Rectal smooth muscle tissue (tissue), 1 donor: Measurements from ENCODE around the gene NINJ1.
"Not testable (repeated sequence)": the region's sequence is repeated elsewhere in the genome, so short reads cannot be mapped to it uniquely, and the experiment has no call there.

Experiments used
- H3K27ac ChIP-seq: one replicate; pipeline ENCODE4 v1.7.0; 2013; ENCODE audit warnings: low read depth, low read length, inconsistent platforms
- H3K27me3 ChIP-seq: one replicate; pipeline ENCODE4 v1.7.0; 2013; ENCODE audit warnings: low read length; ENCODE audit not compliant: control insufficient read depth, insufficient read depth
- H3K36me3 ChIP-seq: one replicate; pipeline ENCODE4 v1.7.0; 2013; ENCODE audit warnings: low read length; ENCODE audit not compliant: control insufficient read depth, insufficient read depth
- H3K4me1 ChIP-seq: one replicate; pipeline ENCODE4 v1.7.0; 2013; ENCODE audit warnings: low read length; ENCODE audit not compliant: control insufficient read depth, insufficient read depth
- H3K4me3 ChIP-seq: one replicate; pipeline ENCODE4 v1.7.0; 2013; ENCODE audit warnings: low read length
- H3K9ac ChIP-seq: one replicate; pipeline ENCODE4 v1.7.0; 2013; ENCODE audit warnings: low read length

The NINJ1 gene

DNA sequence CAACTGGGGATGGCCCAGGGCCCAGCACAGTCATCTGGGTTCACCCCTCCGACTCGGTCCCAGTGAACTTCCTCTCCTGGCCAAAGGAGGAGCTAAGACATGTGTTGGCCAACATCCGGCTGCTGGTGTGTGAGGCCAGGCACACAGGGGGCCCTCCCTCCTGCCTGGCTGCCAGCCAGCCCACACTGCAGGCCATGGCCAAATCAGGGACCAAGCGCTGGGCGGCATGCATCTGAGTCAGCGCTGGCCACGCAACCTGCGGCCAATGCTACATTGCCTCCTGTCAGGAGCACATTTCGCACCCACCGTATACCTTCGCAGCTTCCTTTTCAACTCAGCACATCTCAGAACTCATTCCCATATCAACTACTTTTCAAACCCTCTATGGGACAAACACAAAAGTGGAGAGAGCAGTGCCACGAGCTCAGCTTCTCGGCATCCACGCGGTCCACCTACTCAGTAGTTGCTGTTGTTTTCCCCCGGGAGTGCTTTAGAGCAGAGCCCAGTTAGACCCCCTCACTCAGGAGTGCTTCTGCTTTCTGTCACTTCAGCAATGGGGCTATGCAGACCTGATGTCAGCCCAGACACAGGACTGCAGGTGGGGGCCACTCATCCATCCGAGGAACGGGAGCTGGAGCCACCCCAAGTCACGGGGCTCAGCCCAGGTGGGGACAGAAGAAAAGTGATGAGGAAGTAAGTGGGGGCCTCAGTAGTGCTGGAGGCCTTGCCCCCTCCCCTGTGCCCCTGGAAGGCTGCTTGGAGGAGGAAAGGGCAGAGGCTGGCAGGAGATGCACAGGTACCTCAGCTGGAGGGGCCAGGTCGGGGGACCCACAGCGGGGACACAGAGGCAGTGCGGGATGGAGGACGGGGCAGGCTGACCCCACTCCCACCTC lies 13.9 kb downstream of the NINJ1 start:
- Histone ChIP-seq H3K27me3 (no peaks in the 10 kb centered on the region), H3K4me3 (peak overlapping the region; percentile 36), H3K27ac (peak overlapping the region; percentile 74), H3K4me1 (peaks cover 14% of the 10 kb centered on the region), H3K9ac (no peak overlapping the region), H3K36me3 (peaks cover 9% of the 10 kb centered on the region)

DNA sequence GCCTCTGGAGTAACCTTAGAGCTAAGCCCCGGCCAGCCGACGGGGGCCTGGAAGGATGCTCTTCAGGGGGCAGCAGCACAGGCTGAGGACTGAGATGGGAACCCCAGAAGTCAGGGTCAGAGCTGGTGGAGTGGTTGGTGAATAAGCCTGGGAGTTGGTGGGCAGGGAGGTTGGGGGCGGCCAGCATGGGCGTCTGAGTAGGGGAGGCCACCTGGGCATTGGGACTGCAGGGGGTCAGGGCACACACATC lies 14.4 kb downstream of the NINJ1 start:
- no peak overlapping the region for H3K9ac ChIP-seq
- H3K4me3 ChIP-seq, result no peak overlapping the region
- peaks cover 7% of the 10 kb centered on the region for H3K36me3 ChIP-seq
- peak overlapping the region; percentile 74 for H3K27ac ChIP-seq
- H3K4me1 ChIP-seq, result peaks cover 14% of the 10 kb centered on the region
- no peaks in the 10 kb centered on the region for H3K27me3 ChIP-seq

DNA sequence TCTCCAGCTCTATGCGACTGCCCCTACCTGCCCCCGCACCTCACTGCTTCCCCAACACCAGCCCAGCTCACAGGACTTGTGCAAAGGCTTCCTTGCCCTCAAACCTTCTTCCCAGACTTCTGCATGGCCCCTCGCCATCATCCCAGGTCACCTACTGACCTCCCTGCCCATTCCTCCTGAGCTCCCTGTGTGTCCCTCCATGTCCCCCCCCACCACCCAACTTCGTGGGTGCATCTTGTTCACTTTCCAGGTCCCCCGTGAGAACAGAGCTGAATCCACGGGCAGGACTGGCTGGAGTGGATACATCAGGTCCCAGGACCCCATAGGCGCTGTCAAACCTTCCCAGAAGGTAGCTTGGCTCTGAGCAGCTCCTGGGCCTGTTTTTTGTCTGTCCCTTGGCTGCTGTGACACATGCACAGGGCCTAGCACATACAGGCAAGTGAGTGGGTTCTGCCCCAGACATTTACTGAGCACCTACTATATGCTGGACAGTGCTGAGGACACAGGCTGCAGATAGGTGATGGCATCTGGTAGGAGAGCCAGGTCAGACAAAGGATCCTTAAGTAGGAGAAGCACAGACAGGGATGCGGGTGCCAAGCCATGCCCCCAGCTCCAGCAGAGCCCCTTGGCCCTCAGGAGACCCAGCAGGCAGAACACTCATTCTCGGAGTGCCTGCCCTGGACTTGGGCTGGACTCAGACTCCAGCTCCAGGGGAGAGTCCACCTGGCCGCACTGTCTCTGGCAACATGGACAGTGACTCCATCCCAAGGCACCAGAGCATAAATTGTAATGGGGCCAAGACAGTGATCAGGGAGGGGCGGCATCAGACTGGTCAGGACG lies 15.0 kb downstream of the NINJ1 start:
- Histone ChIP-seq H3K4me3 (no peak overlapping the region), H3K4me1 (peaks cover 14% of the 10 kb centered on the region), H3K9ac (no peak overlapping the region)

DNA sequence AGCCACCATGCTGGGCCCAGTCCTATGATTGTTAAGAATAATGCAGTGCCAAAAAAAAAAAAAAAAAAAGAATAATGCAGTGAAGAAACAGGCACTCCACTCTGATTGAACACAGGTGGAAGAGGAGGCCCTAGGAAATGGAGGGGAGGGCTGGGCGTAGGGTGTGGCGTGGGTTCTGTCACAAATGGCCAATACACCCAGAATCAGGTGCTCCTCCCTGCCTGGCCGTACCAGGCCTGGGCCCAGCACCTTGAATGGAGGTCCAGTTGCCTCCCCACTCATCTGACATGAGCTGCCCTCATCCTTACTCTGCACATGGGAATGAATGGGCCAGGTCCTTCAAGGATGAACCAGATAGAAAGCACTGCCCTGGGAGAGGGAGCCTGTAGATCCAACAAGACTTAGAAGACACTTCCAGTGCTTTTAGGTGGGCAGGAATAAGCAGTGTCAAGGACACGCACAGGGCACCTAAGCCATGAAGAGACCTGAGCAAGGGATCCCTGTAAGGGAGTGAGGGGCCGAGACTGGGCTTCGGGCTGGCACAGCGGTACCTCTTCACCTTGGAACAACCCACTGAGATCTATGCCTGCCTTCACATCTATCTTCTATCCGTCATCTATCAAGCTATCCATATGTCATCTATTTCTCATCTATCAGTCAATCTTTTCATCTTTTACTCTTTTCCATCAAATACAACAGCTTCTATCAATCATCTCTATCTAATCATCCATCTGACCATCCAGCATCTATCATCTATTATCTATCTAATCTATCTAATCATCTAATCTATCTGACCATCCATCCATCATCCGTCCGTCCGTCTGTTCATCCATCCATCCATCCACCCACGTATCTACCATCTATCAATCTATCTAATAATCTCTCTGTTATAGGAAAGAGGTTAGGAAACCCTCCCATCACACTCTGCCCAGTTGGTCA lies 15.9 kb downstream of the NINJ1 start:
- Histone ChIP-seq H3K27me3 (no peaks in the 10 kb centered on the region), H3K27ac (no peak overlapping the region), H3K4me1 (peaks cover 14% of the 10 kb centered on the region), H3K4me3 (no peak overlapping the region), H3K36me3 (peaks cover 5% of the 10 kb centered on the region), H3K9ac (no peak overlapping the region)

More for the DNA sequence above, 15.0 kb downstream of the NINJ1 start:
- H3K27me3 ChIP-seq, result no peaks in the 10 kb centered on the region
- H3K36me3 ChIP-seq, result peaks cover 6% of the 10 kb centered on the region
- peak overlapping the region; percentile 74 for H3K27ac ChIP-seq

DNA sequence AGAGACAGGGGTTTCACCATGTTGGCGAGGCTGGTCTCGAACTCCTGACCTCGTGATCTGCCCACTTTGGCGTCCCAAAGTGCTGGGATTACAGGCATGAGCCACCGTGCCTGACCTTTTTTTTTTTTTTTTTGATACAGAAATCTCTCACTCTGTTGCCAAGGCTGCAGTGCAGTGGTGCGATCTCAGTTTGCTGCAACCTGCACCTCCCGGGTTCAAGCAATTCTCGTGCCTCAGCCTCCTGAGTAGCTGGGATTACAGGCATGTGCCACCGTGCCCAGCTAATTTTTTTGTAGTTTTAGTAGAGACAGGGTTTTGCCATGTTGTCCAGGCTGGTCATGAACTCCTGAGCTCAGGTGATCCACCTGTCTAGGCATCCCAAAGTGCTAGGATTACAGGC lies 16.5 kb downstream of the NINJ1 start:
- H3K4me3 ChIP-seq, H3K36me3 ChIP-seq, H3K27ac ChIP-seq, H3K9ac ChIP-seq, H3K27me3 ChIP-seq: not testable (repeated sequence)
- peaks cover 14% of the 10 kb centered on the region for H3K4me1 ChIP-seq

DNA sequence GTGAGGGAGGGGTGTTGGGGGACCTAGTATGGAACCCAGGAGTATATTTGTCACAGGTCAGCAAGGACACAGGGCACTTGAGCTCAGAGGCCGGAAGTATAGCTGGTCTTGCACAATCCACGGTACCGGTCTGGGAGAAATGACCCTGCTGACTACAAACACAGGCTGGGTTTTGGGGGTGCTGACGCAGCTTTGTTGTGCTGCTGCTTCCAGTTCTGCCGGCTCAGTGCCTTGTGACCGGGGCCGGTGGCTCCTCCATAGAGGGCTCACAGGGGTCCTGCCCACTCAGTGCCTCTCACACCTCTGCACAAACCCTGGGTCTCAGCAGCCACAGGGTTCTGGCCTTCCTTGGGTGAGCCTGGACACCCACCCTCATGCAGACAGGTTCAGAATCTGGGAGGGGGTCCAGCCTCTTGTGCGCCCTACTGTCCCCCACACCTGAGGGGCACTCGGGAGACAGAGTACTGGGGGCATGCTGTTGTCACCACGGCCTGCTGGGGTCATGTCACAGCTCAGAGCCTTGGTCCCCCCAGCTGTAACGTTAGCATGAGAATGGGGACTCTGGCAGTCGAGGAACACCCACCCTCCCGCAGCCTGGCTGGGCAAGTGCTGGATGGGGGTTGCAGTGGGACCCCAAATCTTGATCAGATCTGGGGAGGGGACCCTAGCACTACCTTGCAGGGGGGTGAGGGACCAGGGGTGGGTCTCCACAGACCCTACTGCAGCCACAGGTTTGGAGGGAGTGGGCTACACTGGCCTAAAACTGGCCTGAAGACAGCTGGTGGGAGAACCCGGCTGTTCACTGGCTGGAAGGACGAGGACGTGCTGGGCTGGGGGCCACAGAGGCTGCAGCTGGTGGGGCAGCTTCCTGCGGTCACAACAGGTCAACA lies 17.7 kb downstream of the NINJ1 start:
- H3K4me3 ChIP-seq, result no peak overlapping the region
- H3K9ac ChIP-seq, result no peak overlapping the region
- peaks cover 5% of the 10 kb centered on the region for H3K36me3 ChIP-seq
- H3K27ac ChIP-seq, result peak overlapping the region; percentile 32
- H3K4me1 ChIP-seq, result peaks cover 14% of the 10 kb centered on the region
- no peaks in the 10 kb centered on the region for H3K27me3 ChIP-seq

DNA sequence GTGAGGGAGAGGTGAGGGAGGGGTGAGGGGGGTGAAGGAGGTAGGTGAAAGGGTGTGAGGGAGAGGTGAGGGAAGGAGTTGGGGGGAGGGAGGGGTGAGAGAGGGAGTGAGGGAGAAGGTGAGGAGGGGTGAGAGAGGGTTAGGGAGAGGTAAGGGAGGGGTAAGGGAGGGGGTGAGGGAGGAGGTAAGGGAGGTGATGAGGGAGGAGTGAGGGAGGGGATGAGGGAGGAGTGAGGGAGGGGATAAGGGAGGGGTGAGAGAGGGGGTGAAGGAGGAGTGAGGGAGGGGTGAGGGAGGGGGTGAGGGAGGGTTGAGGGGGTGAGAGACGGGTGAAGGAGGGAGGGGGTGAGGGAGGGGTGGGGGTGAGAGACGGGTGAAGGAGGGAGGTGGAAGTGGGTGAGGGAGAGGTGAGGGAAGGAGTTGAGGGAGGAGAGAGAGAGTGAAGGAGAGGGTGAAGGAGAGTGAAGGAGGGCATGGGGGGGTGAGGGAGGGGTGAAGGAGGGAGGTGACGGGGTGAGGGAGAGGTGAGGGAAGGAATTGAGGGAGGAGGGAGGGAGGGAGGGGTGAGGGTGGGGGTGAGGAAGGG lies 18.5 kb downstream of the NINJ1 start:
- Histone ChIP-seq H3K27me3 (no peaks in the 10 kb centered on the region), H3K27ac (no peak overlapping the region), H3K36me3 (peaks cover 8% of the 10 kb centered on the region), H3K4me3 (no peak overlapping the region), H3K4me1 (peaks cover 14% of the 10 kb centered on the region), H3K9ac (no peak overlapping the region)

DNA sequence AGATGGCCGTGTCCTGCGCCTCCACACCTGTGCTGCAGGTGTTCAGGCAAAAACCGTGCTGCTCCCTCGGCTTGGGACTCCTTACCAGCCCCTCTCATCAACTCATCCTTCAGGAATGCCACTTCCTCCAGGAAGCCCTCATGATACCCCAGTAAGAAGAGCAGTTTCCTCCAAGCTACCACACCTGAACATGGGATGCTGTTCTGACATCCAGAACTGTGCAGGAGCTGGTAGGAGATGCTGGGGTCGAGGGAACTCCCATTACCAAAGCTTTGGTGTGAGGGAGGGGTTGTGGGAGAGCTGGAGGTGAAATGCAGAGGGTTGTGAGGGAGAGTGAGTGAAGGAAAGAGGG lies 19.1 kb downstream of the NINJ1 start:
- Histone ChIP-seq H3K4me3 (no peak overlapping the region), H3K36me3 (peaks cover 11% of the 10 kb centered on the region), H3K27ac (no peak overlapping the region), H3K4me1 (peaks cover 8% of the 10 kb centered on the region), H3K27me3 (no peaks in the 10 kb centered on the region), H3K9ac (no peak overlapping the region)

DNA sequence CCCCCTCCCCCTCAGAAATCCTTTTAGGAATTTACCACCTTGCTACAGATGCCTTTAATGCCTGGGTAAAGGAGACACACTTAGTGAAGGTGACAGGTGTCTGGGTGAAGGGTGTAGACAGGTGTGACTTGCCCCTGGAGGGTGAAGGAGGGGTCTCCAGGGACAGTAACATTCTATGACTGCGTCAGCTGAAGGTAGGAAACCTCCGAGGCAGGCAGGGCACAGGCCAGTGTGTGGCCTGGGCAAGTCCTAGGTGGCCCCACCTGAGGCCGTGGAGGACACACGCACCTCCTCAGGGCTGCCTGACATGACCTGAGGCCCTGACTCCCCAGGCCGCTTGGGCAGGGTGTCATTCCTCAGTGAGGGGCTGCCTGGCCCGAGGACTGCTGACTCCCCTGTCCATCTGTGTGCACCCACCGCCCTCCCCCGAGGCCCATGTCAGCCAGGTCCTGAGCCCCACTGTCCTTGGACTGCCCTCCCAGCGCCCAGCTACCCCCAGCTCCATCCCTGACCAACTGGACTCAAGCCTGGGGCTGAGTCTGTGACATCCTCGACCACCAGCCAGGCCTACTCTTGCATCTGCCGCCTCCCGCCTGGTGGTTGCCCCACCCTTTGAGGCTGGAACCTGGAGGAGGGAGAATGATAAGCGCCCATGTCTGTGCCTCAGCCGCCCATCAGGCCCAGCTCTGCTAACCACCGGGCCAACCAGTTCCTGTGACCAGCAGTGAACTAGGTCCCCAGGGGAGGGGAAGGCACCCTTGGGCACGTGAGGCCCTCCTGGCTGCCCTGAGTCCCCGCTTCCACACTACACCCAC lies 19.7 kb downstream of the NINJ1 start:
- Histone ChIP-seq H3K27ac (no peak overlapping the region), H3K4me3 (no peak overlapping the region), H3K36me3 (peaks cover 11% of the 10 kb centered on the region), H3K4me1 (peaks cover 3% of the 10 kb centered on the region), H3K27me3 (no peaks in the 10 kb centered on the region), H3K9ac (no peak overlapping the region)

DNA sequence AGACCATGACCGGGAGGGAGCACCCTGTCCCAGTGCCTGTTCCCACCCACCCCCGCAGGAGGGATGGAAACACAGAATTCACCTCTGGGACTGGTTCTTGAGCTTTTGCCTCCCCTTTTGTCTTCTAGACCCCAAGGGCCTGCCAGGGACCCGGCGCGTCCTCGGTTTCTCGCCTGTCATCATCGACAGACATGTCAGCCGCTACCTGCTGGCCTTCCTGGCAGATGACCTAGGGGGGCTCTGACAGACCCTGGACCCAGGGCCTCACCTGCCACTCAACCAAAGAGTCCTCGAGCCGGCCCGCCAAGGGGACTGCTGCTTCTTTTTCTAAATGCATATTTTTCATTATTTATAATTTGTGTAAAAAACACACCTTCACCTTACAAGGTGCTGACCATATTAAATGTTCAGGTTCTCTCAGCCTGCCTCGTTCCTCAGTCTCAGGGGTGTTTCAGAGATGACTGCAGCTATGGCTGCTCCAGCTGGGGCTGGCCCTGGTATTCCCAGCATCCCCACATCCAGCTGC lies 21.1 kb downstream of the NINJ1 start:
- H3K4me3 ChIP-seq, result no peak overlapping the region
- no peak overlapping the region for H3K9ac ChIP-seq
- H3K27ac ChIP-seq, result no peak overlapping the region
- H3K36me3 ChIP-seq, result peaks cover 18% of the 10 kb centered on the region
- no peaks in the 10 kb centered on the region for H3K4me1 ChIP-seq
- H3K27me3 ChIP-seq, result no peaks in the 10 kb centered on the region
